NCI-H510A (cell line): ENCODE measurements around the gene ZNF324B.
"Not testable (repeated sequence)": the region's sequence is repeated elsewhere in the genome, so short reads cannot be mapped to it uniquely, and the experiment has no call there.

ENCODE experiments used
- DNase-seq: peaks from one replicate; lab custom pipeline; 2025; lab: John Stamatoyannopoulos, UW

Gene ZNF324B

GRCh38 chr19:58480481-58480830 lies 29.0 kb downstream of the ZNF324B start:
- DNase-seq = no peak

- DNase-seq = no peak
These were observed 29.4 kb downstream of the ZNF324B start for GRCh38 chr19:58480831-58481230.

- no peak for DNase-seq
These were observed 30.9 kb downstream of the ZNF324B start for GRCh38 chr19:58482372-58482771.

GRCh38 chr19:58483776-58484175 lies 32.4 kb downstream of the ZNF324B start:
- DNase-seq = no peak

- not testable (repeated sequence) for DNase-seq
These were observed 32.9 kb downstream of the ZNF324B start for GRCh38 chr19:58484349-58484748.

- no peak for DNase-seq
These were observed 40.0 kb downstream of the ZNF324B start for GRCh38 chr19:58491393-58491792.

GRCh38 chr19:58492265-58492664 lies 40.8 kb downstream of the ZNF324B start:
- no peak for DNase-seq

GRCh38 chr19:58497634-58498170 lies 46.3 kb downstream of the ZNF324B start:
- no peak for DNase-seq

- DNase-seq = no peak
These were observed 47.0 kb downstream of the ZNF324B start for GRCh38 chr19:58498316-58499020.

- DNase-seq = peak; percentile 89
These were observed 47.9 kb downstream of the ZNF324B start for GRCh38 chr19:58499021-58499927.

- DNase-seq = no peak
These were observed 48.8 kb downstream of the ZNF324B start for GRCh38 chr19:58500242-58500641.
